ENCODE results near the gene LTBP3. TPM values are rescaled to one million over a fixed set of nuclear protein-coding genes. Genes with fewer than 3 reads are reported as not detected.
A peak's percentile ranks its signal among the peaks of the same experiment; 100 is the strongest.

Gene LTBP3
- total and polyA plus RNA-seq, 2 experiments from 2014 or later, result 53.7 to 85.3 TPM

DNA sequence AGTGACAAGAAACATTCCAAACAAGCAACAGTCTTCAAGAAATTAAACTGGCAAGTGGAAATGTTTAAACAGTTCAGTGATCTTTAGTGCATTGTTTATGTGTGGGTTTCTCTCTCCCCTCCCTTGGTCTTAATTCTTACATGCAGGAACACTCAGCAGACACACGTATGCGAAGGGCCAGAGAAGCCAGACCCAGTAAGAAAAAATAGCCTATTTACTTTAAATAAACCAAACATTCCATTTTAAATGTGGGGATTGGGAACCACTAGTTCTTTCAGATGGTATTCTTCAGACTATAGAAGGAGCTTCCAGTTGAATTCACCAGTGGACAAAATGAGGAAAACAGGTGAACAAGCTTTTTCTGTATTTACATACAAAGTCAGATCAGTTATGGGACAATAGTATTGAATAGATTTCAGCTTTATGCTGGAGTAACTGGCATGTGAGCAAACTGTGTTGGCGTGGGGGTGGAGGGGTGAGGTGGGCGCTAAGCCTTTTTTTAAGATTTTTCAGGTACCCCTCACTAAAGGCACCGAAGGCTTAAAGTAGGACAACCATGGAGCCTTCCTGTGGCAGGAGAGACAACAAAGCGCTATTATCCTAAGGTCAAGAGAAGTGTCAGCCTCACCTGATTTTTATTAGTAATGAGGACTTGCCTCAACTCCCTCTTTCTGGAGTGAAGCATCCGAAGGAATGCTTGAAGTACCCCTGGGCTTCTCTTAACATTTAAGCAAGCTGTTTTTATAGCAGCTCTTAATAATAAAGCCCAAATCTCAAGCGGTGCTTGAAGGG, 53.3 kb downstream of the LTBP3 start:
- Histone ChIP-seq H3K4me2 (peak overlapping the region; percentile 87), H3K4me3 (peak overlapping the region; percentile 74), H4K20me1 (ENCODE audit: insufficient read depth, poor library complexity, severe bottlenecking) (peaks cover 71% of the 10 kb centered on the region), H3K27ac (peak overlapping the region; percentile 99), H3K9me3 (ENCODE audit: low read depth) (no peaks in the 10 kb centered on the region), H2AFZ (no peak overlapping the region), H3K36me3 (replicated peaks; ENCODE audit: insufficient read depth, low read depth) (peaks cover 30% of the 10 kb centered on the region), H3K4me1 (ENCODE audit: insufficient read depth) (no peaks in the 10 kb centered on the region), H3K27me3 (no peaks in the 10 kb centered on the region), H3K79me2 (peaks cover 75% of the 10 kb centered on the region), H3K9me2 (replicated peaks; ENCODE audit: insufficient read depth) (no peaks in the 10 kb centered on the region)
- WGBS (ENCODE audit: low lambda C conversion rate, missing lambda C conversion rate), result 12% methylated on average over 8 of the region's 8 CpGs
- DNase-seq (ENCODE audit: low spot score), result no peak
- TF ChIP-seq EZH2 (IDR thresholded peaks at IDR 0.05; ENCODE audit: borderline replicate concordance) (no peak), EZH2phosphoT487 (IDR thresholded peaks at IDR 0.05; ENCODE audit: low read depth, severe bottlenecking, unreplicated experiment) (peak; percentile 33)

DNA sequence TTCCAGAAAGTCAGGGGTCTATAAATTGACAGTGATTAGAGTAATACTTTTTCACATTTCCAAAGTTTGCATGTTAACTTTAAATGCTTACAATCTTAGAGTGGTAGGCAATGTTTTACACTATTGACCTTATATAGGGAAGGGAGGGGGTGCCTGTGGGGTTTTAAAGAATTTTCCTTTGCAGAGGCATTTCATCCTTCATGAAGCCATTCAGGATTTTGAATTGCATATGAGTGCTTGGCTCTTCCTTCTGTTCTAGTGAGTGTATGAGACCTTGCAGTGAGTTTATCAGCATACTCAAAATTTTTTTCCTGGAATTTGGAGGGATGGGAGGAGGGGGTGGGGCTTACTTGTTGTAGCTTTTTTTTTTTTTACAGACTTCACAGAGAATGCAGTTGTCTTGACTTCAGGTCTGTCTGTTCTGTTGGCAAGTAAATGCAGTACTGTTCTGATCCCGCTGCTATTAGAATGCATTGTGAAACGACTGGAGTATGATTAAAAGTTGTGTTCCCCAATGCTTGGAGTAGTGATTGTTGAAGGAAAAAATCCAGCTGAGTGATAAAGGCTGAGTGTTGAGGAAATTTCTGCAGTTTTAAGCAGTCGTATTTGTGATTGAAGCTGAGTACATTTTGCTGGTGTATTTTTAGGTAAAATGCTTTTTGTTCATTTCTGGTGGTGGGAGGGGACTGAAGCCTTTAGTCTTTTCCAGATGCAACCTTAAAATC, 54.0 kb downstream of the LTBP3 start:
- H3K36me3 ChIP-seq (replicated peaks; ENCODE audit: insufficient read depth, low read depth), result peaks cover 30% of the 10 kb centered on the region
- peaks cover 75% of the 10 kb centered on the region for H3K79me2 ChIP-seq
- H3K27ac ChIP-seq, result peak overlapping the region; percentile 99
- H2AFZ ChIP-seq, result no peak overlapping the region
- no peaks in the 10 kb centered on the region for H3K4me1 ChIP-seq (ENCODE audit: insufficient read depth)
- no peaks in the 10 kb centered on the region for H3K9me3 ChIP-seq (ENCODE audit: low read depth)
- no peaks in the 10 kb centered on the region for H3K9me2 ChIP-seq (replicated peaks; ENCODE audit: insufficient read depth)
- H3K27me3 ChIP-seq, result no peaks in the 10 kb centered on the region
- peaks cover 79% of the 10 kb centered on the region for H4K20me1 ChIP-seq (ENCODE audit: insufficient read depth, poor library complexity, severe bottlenecking)
- peak; percentile 61 for DNase-seq (ENCODE audit: low spot score)
- peak overlapping the region; percentile 74 for H3K4me3 ChIP-seq
- TF ChIP-seq CTCF (IDR thresholded peaks at IDR 0.05; ENCODE audit: poor library complexity) (no peak), EZH2 (IDR thresholded peaks at IDR 0.05; ENCODE audit: borderline replicate concordance) (no peak), EZH2phosphoT487 (IDR thresholded peaks at IDR 0.05; ENCODE audit: low read depth, severe bottlenecking, unreplicated experiment) (no peak)
- 5% methylated on average over 3 of the region's 3 CpGs for WGBS (ENCODE audit: low lambda C conversion rate, missing lambda C conversion rate)
- peak overlapping the region; percentile 87 for H3K4me2 ChIP-seq

DNA sequence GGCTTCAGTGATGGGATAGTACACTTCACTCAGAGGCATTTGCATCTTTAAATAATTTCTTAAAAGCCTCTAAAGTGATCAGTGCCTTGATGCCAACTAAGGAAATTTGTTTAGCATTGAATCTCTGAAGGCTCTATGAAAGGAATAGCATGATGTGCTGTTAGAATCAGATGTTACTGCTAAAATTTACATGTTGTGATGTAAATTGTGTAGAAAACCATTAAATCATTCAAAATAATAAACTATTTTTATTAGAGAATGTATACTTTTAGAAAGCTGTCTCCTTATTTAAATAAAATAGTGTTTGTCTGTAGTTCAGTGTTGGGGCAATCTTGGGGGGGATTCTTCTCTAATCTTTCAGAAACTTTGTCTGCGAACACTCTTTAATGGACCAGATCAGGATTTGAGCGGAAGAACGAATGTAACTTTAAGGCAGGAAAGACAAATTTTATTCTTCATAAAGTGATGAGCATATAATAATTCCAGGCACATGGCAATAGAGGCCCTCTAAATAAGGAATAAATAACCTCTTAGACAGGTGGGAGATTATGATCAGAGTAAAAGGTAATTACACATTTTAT, 54.7 kb downstream of the LTBP3 start:
- Histone ChIP-seq H3K79me2 (peaks cover 79% of the 10 kb centered on the region), H3K9me2 (replicated peaks; ENCODE audit: insufficient read depth) (no peaks in the 10 kb centered on the region), H3K4me2 (peak overlapping the region; percentile 87), H3K27ac (peak overlapping the region; percentile 99), H3K27me3 (no peaks in the 10 kb centered on the region), H3K9me3 (ENCODE audit: low read depth) (no peaks in the 10 kb centered on the region), H3K36me3 (replicated peaks; ENCODE audit: insufficient read depth, low read depth) (peaks cover 30% of the 10 kb centered on the region), H3K4me3 (peak overlapping the region; percentile 74), H4K20me1 (ENCODE audit: insufficient read depth, poor library complexity, severe bottlenecking) (peaks cover 80% of the 10 kb centered on the region), H2AFZ (no peak overlapping the region), H3K4me1 (ENCODE audit: insufficient read depth) (no peaks in the 10 kb centered on the region)
- WGBS (ENCODE audit: low lambda C conversion rate, missing lambda C conversion rate), result 0% methylated on average over 3 of the region's 3 CpGs
- DNase-seq (ENCODE audit: low spot score), result no peak
- no peak for TF ChIP-seq CTCF (IDR thresholded peaks at IDR 0.05; ENCODE audit: poor library complexity)
- peak; percentile 31 for TF ChIP-seq EZH2phosphoT487 (IDR thresholded peaks at IDR 0.05; ENCODE audit: low read depth, severe bottlenecking, unreplicated experiment)
